Activated CD4-positive, alpha-beta T cell treated with anti-CD3 and anti-CD28 coated beads, Interleukin-2, amount 10 ng/mL, durations not matched to agents 7 days and 5 days (primary cell): ENCODE data around the gene GCNA. TPM values are rescaled to one million over a fixed set of nuclear protein-coding genes. Genes with fewer than 3 reads are reported as not detected.
"Not testable (repeated sequence)": the region's sequence is repeated elsewhere in the genome, so short reads cannot be mapped to it uniquely, and the experiment has no call there.

Experiments
- CTCF ChIA-PET: fragments of 350-600 bp; sonication (Branson Sonifier 250); formaldehyde crosslinking; loops from one replicate; lab custom pipeline; 2021; ENCODE audit warnings: antibody characterized with exemption; lab: Charles Lee
- POLR2A ChIA-PET: fragments of 350-600 bp; sonication (Branson Sonifier 250); formaldehyde crosslinking; loops from one replicate; lab custom pipeline; 2021; ENCODE audit warnings: antibody characterized with exemption; lab: Charles Lee
- DNase-seq: peaks from one replicate; pipeline ENCODE4 v3.0.0-alpha.2; 2020
- H3K27ac Mint-ChIP-seq: one replicate; pipeline ENCODE4 v1.8.0; 2021; ENCODE audit warnings: mild to moderate bottlenecking, moderate library complexity, mixed read lengths
- H3K27me3 Mint-ChIP-seq: one replicate; pipeline ENCODE4 v1.8.0; 2021; ENCODE audit warnings: mixed read lengths
- H3K36me3 Mint-ChIP-seq: one replicate; pipeline ENCODE4 v1.8.0; 2021; ENCODE audit warnings: low read depth, mixed read lengths
- H3K4me1 Mint-ChIP-seq: one replicate; pipeline ENCODE4 v1.8.0; 2021; ENCODE audit warnings: mixed read lengths
- H3K4me3 Mint-ChIP-seq: one replicate; pipeline ENCODE4 v1.8.0; 2021; ENCODE audit warnings: mild to moderate bottlenecking, moderate library complexity, mixed read lengths
- H3K9me3 Mint-ChIP-seq: one replicate; pipeline ENCODE4 v1.8.0; 2021; ENCODE audit warnings: mixed read lengths
- total RNA-seq, 2 experiments: library from RNA; stranded (reverse); gene quantifications; one replicate each; pipeline ENCODE4 v1.2.3, GENCODE V29; 2021

The GCNA gene
- total RNA-seq, 2 experiments from 2014 or later = 4.7 to 5.9 TPM

DNA sequence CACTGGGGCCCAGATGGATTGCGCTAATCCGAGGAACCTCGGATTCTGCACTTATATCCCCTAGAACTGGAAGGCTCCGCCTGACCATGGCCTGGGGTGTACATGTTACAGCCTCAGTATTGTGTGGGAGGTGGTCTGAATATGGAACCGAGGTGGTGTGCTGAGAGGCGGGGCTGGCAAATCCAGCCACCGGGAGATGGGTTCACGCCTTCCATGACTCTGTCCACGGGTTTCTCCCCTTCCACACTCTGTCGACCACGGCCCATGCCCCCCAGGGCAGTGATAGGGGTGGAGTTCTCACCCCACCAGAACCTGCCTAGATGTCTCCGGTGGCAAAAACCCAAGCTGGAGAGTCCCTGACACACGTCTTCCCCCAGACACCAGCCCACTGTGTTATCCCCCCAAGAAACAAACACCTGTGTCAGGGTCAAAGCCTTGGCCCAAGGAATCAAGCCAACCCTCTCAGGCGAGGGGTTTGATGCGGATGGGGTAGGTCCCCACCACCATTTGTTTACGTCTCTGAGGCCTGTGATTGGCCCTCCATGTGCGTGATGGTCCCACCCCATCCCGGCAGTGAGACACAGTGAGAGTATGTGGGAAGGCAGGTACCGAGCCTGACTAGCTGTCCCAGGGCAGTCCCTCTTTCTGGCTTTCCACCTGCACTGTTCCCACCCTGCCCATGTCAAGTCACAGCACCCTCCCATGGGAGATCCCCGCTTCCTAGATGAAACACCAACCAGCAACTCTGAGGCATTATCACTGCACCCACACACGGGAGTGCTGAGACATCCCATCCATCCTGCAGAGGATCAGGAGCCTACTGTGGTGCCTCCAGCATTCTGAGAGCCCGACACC, 82.6 kb downstream of the GCNA start:
- POLR2A ChIA-PET = no interaction called here
- Mint-ChIP-seq H3K4me1 (peaks cover 25% of the 10 kb centered on the region), H3K27me3 (peaks cover 11% of the 10 kb centered on the region), H3K9me3 (no peaks in the 10 kb centered on the region), H3K4me3 (no peak overlapping the region), H3K36me3 (no peaks in the 10 kb centered on the region), H3K27ac (no peak overlapping the region)
- CTCF ChIA-PET = no interaction called here
- no peak for DNase-seq

DNA sequence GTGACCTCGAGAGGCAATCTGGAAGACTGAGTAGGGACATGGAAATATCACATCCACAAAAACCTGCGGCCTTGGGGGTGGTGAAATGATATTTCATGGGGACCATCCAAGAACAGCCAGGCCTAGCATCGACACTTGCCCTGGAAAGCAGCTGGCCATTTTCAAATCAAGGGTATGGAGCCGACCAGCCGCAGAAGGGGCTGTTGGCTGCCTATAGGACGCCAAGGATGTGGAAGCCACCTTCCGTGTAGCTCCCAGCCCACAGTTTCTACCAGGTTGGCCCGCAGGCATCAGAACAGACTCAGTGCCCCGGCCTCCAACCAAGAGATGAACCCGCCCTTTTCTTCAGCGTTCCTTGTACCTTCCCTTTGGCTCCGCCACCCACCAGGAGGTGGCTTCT, 83.7 kb downstream of the GCNA start:
- POLR2A ChIA-PET = no interaction called here
- no peaks in the 10 kb centered on the region for H3K27me3 Mint-ChIP-seq
- H3K36me3 Mint-ChIP-seq = no peaks in the 10 kb centered on the region
- no peak for DNase-seq
- no peaks in the 10 kb centered on the region for H3K9me3 Mint-ChIP-seq
- peak overlapping the region; percentile 82 for H3K27ac Mint-ChIP-seq
- CTCF ChIA-PET = no interaction called here
- H3K4me3 Mint-ChIP-seq = no peak overlapping the region
- H3K4me1 Mint-ChIP-seq = peaks cover 20% of the 10 kb centered on the region

DNA sequence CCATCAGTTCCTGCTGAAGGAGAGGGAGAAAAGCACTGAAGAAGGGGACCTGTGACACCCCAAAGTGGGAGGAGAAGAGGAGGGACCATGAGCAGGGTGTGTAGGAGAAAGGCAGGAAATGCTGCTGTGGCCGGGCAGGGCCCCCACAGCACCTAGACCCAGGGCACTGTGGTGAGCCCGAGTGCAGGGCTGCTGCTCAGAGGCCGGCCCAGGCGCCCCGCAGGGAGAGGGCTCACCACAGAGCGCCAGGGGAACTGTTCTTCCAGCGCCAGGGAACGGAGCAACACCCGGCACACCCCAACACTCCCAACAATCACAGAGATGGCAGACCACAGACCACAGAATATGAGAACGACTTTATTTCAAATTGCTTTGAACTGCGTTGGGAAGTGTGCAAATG, 84.4 kb downstream of the GCNA start:
- H3K36me3 Mint-ChIP-seq, CTCF ChIA-PET, H3K27me3 Mint-ChIP-seq, H3K9me3 Mint-ChIP-seq, POLR2A ChIA-PET: not testable (repeated sequence)
- peak; percentile 22 for DNase-seq
- peaks cover 19% of the 10 kb centered on the region for H3K4me1 Mint-ChIP-seq
- peak overlapping the region; percentile 82 for H3K27ac Mint-ChIP-seq
- peak overlapping the region; percentile 57 for H3K4me3 Mint-ChIP-seq

Other genes with a start within 250 kb of the GCNA start
- gene TAF1, start 212.1 kb upstream of the GCNA start, total RNA-seq = 10 to 100 TPM; 44.4 to 48.9 TPM
- 100 to 1,000 TPM; 345 to 362 TPM for gene OGT, start 45.3 kb upstream of the GCNA start, total RNA-seq
- gene CXCR3, start 40.1 kb downstream of the GCNA start, total RNA-seq = 10 to 100 TPM; 68.2 to 73.5 TPM
- not detected for gene CXorf49, start 139.8 kb downstream of the GCNA start, total RNA-seq
- gene CXorf49B, start 184.9 kb downstream of the GCNA start, total RNA-seq = not detected